ENCODE data around the gene SHROOM3.
A peak's percentile ranks its signal among the peaks of the same experiment; 100 is the strongest.

SHROOM3 gene

DNA sequence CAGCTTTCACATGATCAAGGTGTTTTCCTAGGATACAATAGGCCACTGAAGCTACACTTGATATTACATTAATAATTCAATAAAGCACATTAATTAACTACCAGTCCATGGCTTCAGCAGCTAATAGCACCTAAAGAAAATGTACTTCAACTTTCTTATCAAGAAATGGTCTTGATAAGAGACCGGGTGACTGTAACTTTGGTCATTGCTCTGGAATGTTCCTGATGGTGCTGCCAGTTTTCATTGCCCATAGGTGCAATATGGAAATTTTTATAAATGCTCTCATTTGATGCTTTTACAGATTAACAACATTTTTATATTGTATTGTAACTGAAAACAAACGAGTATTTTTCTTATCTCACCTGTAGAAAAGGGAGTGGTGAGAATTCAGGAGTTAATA is 165.4 kb downstream of the SHROOM3 start:
- TF ChIP-seq OSR1 (CRISPR knock-in tag; IDR thresholded peaks at IDR 0.05) (no peak), ZNF8 (CRISPR knock-in tag; IDR thresholded peaks at IDR 0.05) (no peak), ZNF70 (CRISPR knock-in tag; IDR thresholded peaks at IDR 0.05) (no peak), GLIS3 (CRISPR knock-in tag; IDR thresholded peaks at IDR 0.05) (no peak), ZFP3 (CRISPR knock-in tag; IDR thresholded peaks at IDR 0.05) (no peak), SNAI2 (CRISPR knock-in tag; IDR thresholded peaks at IDR 0.05) (no peak), ARNTL (CRISPR knock-in tag; IDR thresholded peaks at IDR 0.05; ENCODE audit: borderline replicate concordance, low read depth) (no peak), ESRRG (CRISPR knock-in tag; IDR thresholded peaks at IDR 0.05) (no peak), ISL1 (CRISPR knock-in tag; IDR thresholded peaks at IDR 0.05) (peak; percentile 43), POU6F1 (CRISPR knock-in tag; IDR thresholded peaks at IDR 0.05; ENCODE audit: borderline replicate concordance, low read depth) (no peak), ZC3H10 (CRISPR knock-in tag; IDR thresholded peaks at IDR 0.05) (no peak), TCF4 (CRISPR knock-in tag; IDR thresholded peaks at IDR 0.05; ENCODE audit: borderline replicate concordance) (no peak), BACH2 (CRISPR knock-in tag; IDR thresholded peaks at IDR 0.05; ENCODE audit: borderline replicate concordance) (no peak)
- TF ChIP-seq, protein P1, sequence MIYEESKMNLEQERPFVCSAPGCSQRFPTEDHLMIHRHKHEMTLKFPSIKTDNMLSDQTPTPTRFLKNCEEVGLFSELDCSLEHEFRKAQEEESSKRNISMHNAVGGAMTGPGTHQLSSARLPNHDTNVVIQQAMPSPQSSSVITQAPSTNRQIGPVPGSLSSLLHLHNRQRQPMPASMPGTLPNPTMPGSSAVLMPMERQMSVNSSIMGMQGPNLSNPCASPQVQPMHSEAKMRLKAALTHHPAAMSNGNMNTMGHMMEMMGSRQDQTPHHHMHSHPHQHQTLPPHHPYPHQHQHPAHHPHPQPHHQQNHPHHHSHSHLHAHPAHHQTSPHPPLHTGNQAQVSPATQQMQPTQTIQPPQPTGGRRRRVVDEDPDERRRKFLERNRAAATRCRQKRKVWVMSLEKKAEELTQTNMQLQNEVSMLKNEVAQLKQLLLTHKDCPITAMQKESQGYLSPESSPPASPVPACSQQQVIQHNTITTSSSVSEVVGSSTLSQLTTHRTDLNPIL (CRISPR knock-in tag; IDR thresholded peaks at IDR 0.05; ENCODE audit: low read depth): peak; percentile 28; the same call in 1 of the 2 replicates
- ATAC-seq: no peak

DNA sequence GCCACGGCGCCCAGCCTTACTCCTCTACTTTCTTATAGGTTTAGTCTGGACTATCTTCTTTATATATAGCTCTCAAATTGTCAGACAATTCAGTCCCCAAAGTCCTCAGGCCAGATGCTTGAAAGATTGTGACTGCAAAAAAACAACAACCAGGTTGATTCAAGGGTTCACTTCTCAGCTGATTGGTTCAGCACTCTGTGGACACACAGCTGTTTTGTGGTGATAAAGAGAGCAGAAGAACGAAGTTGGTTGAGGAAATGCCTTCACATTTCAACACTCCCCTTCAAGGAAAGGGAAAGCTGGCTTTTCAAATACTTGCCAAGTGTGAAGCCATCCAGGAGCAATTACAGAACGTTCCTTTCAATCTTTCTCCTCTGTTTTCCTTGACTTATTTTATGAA is 166.8 kb downstream of the SHROOM3 start:
- no peak for TF ChIP-seq OSR1 (CRISPR knock-in tag; IDR thresholded peaks at IDR 0.05)
- no peak for TF ChIP-seq CSRNP3 (CRISPR knock-in tag; IDR thresholded peaks at IDR 0.05)
- TF ChIP-seq ZNF565 (CRISPR knock-in tag; conservative IDR thresholded peaks at IDR 0.05; ENCODE audit: low read depth): no peak
- TF ChIP-seq, protein P1 (CRISPR knock-in tag; IDR thresholded peaks at IDR 0.05; ENCODE audit: low read depth): no peak
- TF ChIP-seq ARNTL (CRISPR knock-in tag; IDR thresholded peaks at IDR 0.05; ENCODE audit: borderline replicate concordance, low read depth): no peak
- no peak for TF ChIP-seq BACH2 (CRISPR knock-in tag; IDR thresholded peaks at IDR 0.05; ENCODE audit: borderline replicate concordance)
- TF ChIP-seq ZFP30 (CRISPR knock-in tag; IDR thresholded peaks at IDR 0.05): no peak
- no peak for TF ChIP-seq POU6F1 (CRISPR knock-in tag; IDR thresholded peaks at IDR 0.05; ENCODE audit: borderline replicate concordance, low read depth)
- TF ChIP-seq ZNF70 (CRISPR knock-in tag; IDR thresholded peaks at IDR 0.05): no peak
- TF ChIP-seq GLIS3 (CRISPR knock-in tag; IDR thresholded peaks at IDR 0.05): no peak
- no peak for TF ChIP-seq PPARA (CRISPR knock-in tag; IDR thresholded peaks at IDR 0.05; ENCODE audit: borderline replicate concordance)
- TF ChIP-seq CSDC2 (CRISPR knock-in tag; IDR thresholded peaks at IDR 0.05): no peak
- no peak for ATAC-seq

DNA sequence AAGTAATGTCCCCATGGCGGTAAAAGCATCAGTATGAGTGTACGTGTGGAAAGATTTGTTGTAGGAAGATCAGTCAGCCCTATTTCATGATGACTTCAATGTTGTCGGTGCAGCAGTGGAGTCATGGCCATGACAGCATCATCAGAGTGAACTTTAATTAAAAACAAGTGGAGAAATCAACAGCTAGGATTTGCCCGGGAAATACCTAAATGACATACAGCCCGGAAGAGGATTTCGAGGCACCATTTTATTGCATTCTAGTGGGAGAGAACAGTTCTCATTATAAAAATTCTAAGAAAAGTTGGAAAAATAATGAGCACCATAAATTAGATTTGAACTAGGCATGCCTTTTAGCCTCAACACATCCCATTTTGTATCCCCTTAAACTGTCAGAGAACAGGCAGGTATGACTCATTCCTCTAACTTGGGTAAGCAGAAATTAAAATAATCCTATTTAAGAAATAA is 170.1 kb downstream of the SHROOM3 start:
- ATAC-seq: peak; percentile 56
- TF ChIP-seq ZC3H10 (CRISPR knock-in tag; IDR thresholded peaks at IDR 0.05): peak; percentile 94
- peak; percentile 45; the same call in 1 of the 2 replicates for TF ChIP-seq ISL1 (CRISPR knock-in tag; IDR thresholded peaks at IDR 0.05)
- TF ChIP-seq POU6F1 (CRISPR knock-in tag; IDR thresholded peaks at IDR 0.05; ENCODE audit: borderline replicate concordance, low read depth): no peak
